GM21576 (cell line): ENCODE results near the gene LRP1.

Experiments used
- ATAC-seq: cut with Tn5 transposase; IDR thresholded peaks from one replicate; pipeline ENCODE4 v1.9.1; 2021; ENCODE audit warnings: mild to moderate bottlenecking, moderate library complexity; ENCODE audit not compliant: unreplicated experiment

Gene LRP1

DNA sequence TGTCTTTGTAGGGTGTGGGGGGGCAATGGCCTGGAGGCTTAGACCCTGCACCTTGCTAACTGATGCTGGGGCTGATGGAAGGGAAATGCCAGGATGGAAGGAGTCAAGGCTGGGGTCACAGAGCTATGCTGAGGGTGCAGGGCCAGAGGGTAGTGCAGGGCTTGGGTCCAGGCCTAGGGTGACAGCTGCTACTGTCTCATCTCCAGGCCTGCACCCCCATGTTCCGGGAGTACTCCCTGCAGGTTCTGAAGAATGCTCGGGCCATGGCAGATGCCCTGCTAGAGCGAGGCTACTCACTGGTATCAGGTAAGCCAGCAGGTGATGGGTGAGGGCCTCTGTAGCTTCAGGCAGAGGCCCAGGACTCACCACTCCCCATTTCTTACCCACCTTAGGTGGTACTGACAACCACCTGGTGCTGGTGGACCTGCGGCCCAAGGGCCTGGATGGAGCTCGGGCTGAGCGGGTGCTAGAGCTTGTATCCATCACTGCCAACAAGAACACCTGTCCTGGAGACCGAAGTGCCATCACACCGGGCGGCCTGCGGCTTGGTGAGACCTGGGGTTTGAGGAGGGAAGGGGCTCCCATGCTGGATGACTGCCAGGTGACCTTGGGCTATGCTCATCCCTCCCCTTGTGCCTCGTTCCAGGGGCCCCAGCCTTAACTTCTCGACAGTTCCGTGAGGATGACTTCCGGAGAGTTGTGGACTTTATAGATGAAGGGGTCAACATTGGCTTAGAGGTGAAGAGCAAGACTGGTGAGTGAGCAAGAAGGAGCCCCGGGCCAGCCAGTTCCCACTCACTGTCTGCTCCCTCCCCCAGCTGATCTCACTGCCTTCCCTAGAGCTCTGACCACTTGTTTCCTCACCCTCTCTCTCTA is 105.3 kb downstream of the LRP1 start:
- ATAC-seq = no peak

- ATAC-seq = no peak
Observed at GRCh38 chr12:57234233-57234570, 105.9 kb downstream of the LRP1 start.

GRCh38 chr12:57234571-57235016 is 106.3 kb downstream of the LRP1 start:
- no peak for ATAC-seq

DNA sequence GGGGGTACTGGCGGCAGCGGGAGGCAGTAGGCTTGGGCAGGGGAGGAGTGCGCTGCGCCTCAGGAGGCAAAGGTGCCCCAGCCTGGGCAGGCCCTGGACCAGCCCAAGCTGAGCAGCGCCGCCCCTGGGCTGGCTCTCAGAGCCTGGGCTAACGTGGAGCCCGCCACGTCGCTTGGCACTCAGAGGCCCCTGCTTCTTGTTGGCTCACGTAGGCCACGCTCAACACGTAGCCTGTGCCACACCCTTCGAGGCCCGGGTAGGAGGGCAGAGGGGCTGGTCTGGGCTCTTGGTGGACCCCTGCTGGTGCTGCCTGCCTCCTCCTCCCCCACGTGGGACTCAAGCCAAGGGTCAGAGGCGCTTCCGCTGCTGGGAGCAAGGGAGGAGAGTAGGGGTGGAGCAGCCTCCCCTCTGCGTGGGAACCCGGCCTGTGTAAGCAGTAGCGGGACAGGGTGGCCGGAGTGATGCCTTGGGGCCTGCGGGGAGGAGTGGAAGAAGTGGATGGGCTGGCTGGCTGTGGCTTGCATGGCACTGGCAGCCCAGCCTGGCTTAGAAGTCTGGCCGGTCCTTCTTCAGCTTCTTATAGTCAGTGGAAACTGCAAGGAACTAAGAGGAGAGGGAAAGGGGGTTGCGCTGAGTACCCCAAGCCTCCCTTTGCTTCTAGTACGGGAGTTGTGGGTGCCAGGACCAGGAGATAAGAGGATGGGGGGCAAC is 106.9 kb downstream of the LRP1 start:
- no peak for ATAC-seq

DNA sequence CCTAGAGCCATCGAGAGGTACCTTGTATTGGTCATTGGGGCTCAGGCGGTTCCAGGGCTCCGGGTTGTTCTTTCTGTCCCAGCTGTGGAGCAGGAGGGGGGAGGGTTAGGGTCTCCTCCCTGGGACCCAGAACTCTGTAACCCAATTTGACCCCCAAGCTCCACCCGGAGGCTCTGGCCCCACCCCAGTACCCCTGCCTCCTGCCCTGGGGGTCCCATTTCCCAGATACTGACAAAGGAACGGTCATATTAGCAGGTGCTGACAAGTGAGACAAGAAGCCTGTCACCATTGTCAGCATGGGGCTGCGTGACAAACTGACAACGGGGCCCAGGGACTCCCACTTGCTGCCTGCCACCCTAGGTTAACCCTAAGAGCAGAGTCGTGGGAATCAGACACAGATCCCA is 107.4 kb downstream of the LRP1 start:
- no peak for ATAC-seq

DNA sequence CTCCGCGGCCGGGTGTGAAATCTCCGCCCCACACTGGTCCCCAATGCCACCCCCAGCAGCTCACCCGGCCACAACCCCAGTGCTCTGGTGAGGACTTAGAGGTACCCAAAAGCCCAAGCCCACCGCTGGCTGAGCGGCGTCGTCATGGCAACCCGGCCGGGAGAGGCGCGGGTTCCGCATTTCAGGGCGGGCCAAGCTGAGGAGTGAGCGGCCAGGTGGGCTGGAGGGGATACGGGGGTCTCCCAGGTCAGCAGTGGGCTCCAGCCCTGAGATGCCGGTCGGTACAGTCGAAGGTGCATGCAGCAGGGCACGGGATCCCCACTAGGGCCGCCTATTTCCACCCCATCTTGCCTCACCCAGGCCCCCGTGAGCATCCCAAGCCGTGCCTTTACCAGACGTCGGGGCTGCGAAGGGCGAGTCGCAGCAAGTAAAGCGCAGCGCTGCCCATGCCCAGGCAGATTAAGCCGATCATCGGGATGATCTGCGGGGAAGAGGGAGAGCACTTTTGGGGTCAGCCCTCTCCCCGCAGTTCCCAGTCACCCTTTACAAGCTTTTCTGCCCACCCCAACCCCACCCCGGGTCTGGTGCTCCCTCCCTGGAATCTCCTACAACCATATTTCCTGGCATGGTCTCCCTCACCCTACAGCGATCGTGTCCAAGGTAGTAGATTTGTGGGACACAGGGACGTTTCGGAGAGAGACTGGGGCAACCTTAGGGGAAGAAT is 108.1 kb downstream of the LRP1 start:
- ATAC-seq = no peak

DNA sequence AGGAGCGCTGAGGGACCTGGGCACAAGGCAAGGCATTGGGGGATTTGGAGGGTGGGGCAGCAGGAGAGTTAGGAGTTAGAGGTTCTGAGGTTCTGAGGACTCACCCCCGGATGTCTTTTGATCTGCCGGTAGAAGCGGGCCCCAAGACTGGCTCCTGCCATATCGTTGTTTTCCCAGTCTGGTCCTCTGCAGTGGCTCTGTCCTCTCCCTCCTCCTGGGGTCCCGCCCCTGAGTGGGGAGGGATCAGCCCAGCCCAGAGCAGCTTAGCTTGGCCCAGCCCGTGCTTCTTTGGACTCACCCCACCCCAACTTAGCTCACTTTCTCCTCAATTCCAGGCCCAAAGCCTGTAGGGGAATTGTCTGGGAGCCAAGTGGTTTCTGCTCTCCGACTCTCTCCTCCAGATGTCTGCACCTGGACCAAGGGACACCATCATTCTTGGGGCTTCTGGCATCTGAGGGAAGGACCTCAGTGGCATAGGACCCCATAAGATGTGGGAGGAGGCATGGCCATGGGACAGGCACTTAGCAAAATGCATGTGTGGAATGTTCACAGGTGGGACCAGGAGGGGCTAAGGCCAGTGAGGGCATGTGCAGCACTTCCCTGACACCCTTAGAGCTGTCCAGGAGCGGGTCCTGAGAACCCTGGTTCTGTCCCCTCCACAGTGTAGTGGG is 108.8 kb downstream of the LRP1 start:
- no peak for ATAC-seq

DNA sequence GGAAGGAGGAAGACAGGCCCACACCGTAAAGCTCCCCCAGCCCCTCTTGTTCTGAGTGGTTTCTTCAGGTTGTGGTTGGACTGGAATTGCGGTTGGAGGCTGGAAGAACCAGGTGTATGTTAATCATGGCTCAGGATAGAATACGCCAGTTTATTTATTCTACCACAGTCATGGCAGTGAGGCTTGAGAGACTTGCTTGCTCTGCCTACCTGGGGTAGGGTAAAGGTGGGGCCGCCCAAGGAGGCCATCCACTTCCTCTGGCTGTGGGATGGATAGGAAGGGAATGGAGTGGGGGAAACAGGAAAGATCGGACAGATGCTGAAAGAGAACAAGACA is 109.3 kb downstream of the LRP1 start:
- ATAC-seq = no peak

DNA sequence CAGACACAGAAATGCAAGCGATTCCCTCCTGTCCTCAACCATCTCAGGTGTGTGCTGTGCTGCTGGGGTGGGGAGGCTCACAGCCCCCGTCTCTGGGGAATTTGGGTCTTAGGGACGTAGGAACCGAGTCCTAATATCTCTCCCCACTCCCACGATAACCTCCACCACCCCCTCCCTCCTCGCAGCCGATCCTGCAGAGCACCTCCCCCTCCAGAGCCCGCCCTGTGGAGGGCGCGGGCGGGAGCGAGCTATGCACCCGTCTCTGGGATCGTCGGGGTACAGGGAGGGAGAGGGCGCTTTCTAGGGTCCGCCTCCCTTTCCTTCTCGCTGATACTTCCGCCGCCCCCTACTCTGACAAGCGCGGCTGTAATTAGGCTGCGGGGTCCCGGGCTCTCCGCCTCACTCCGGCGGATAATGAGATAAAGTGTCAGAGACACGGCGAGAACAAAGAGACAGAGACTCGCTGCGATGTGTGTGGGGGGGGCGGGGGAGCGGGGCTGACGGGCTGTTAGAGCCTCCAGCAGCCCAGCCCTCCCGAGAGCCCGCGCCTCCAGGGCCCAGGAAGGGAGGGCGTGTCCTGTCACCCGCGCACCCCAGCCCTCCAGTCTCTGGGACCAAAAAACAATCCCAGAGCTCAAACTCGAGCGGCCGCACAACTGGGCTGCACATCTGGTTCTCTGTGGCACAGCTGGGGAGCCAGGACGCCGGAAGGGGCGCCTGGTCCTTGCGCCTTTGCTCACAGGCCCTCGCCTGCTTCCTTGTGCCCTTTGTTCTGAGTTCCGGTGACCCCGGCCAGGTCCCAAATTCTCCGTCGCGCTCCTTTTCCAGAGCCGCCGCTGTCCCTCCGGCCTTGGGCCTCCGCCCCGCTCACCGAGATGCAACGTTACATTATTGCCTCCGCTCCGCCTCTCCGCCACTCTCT is 109.9 kb downstream of the LRP1 start:
- no peak for ATAC-seq

GRCh38 chr12:57238854-57239554 is 110.7 kb downstream of the LRP1 start:
- ATAC-seq = peak; percentile 47

- ATAC-seq = no peak
Observed at GRCh38 chr12:57239587-57240065, 111.3 kb downstream of the LRP1 start.

GRCh38 chr12:57240066-57240921 is 112.0 kb downstream of the LRP1 start:
- ATAC-seq = peak; percentile 24

GRCh38 chr12:57240926-57241401 is 112.7 kb downstream of the LRP1 start:
- ATAC-seq = no peak

DNA sequence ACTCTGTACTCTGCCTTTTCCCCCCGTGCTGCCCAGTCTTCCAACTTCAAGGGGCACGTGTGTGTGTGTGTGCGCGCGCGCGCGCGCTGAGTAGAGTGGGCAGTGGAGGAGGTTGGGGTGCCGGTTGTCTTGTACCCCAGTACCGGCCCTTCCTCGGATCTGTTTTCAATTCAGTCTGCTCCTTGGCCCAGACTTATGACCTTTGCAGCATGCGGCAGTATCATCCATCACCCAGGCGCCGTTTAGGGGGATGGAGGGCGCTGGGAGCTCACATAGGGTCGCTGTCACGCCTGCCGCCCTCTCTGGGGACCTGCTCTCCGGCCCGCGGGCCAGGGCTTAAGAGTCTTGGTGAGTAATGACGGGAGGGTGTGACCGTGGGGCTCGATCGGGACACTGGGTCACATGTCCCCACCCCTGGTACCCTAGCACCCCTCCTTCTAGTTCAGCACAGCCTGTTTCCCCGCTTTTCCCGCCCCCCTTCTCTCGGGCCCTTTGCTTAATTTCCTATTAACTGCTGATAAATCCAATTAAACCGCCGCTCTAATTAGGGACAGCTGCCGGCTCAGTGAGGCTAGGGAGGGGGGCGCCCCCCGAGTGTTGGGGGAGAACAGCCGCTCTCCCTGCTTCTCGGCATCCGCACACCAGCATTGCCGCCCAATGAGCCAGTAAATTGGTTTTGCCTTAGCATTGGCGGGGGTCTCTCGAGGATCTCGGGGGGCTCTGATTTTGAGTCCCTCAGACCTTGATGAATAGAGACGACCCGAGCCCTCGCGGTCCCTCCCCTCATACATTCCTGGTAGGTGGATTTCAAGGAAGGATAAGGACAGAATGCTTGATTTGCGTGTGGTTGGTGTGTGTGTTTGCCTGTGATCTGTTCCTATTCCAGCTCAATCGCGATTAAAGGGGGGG is 113.4 kb downstream of the LRP1 start:
- no peak for ATAC-seq

GRCh38 chr12:57242329-57242690 is 114.0 kb downstream of the LRP1 start:
- ATAC-seq = no peak

DNA sequence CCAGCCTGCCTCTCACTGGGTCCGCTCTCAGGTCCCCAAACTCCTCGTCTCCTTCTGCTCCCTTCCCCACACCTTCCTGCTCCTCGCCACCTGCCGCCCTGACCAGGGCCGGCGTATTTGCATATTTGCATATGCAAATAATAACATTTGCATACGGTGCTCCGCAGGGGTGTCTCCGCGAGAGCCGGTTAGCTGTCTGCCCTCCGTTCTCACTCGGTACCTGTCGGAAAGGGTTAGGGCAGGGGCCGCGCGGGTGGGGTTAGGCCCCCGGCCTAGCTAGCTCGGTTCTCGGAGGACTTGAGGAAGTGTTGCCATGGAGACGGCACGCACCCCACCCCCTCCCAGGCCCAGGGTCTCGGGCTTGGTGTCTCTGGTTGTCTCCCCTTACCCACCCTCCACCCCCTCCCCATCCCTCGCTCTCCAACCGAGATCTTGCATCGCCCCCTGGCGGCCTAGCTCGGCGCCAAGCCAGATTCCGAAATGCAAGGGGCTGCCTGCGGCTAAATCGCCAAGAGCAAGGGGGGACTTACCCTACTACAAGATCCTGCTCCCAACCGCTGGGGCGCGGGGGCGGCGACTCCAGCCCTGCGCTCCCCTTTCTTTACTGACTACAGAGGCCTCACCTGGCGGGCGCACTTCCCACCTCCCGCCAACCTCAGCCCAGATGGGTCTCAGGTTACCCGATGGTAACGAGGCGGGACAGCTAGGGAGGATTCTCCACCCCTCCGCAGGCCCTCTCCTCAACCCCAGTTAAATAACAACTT is 114.6 kb downstream of the LRP1 start:
- no peak for ATAC-seq
